PFSK-1 (cell line): Measurements from ENCODE around the gene TNC.

Source experiments
- FOXP2 ChIP-seq: optimal IDR thresholded peaks from 2 replicates; pipeline ENCODE3; 2011; ENCODE audit warnings: borderline replicate concordance, control low read depth, inconsistent platforms; ENCODE audit not compliant: insufficient read depth; ENCODE audit errors: extremely low read length, extremely low read depth
- POLR2AphosphoS5 ChIP-seq: IDR thresholded peaks from 2 replicates; pipeline ENCODE4 v1.6.1; 2012; ENCODE audit warnings: low read depth, mild to moderate bottlenecking, control low read depth, low read length, moderate library complexity
- SIN3A ChIP-seq: IDR thresholded peaks from 2 replicates; pipeline ENCODE4 v1.6.1; 2012; ENCODE audit warnings: mild to moderate bottlenecking, low read length, moderate library complexity, borderline replicate concordance; ENCODE audit not compliant: insufficient read depth
- TAF1 ChIP-seq: IDR thresholded peaks from 2 replicates; pipeline ENCODE4 v1.6.1; 2012; ENCODE audit warnings: low read length, control low read depth, borderline replicate concordance; ENCODE audit not compliant: insufficient read depth
- TF ChIP-seq, protein P1 (sequence below), 2 experiments: IDR thresholded peaks; 2 replicates each; pipeline versions ENCODE4 v1.6.1 to v1.8.0; 2011 to 2012; ENCODE audit warnings: low read depth in 2 of 2, low read length in 2 of 2, control low read depth in 1 of 2, inconsistent platforms in 1 of 2, mild to moderate bottlenecking in 1 of 2, moderate library complexity in 1 of 2; ENCODE audit not compliant: insufficient read depth in 1 of 2

The TNC gene

DNA sequence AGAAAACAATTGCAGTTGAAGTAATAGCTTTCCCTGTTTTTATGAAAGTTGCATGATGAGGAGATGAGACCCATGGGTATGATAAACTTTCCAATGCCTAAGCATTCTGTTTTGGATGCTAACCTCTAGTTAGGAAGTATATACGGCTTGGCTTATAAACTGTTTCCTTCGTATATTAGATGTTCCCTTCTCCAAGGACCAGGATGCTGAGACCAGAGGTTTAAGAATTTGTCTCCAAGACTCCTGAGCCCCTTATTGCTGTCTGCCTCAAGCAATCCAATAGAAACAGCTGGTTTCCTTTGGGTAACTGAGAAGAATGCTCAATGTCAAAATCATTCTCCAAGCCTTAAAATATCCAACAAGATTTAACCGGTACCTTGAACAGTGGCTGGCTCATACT is 12.2 kb upstream of the TNC start:
- TF ChIP-seq FOXP2: no peak
- TF ChIP-seq POLR2AphosphoS5: no peak
- no peak for TF ChIP-seq SIN3A
- TF ChIP-seq, protein P1, sequence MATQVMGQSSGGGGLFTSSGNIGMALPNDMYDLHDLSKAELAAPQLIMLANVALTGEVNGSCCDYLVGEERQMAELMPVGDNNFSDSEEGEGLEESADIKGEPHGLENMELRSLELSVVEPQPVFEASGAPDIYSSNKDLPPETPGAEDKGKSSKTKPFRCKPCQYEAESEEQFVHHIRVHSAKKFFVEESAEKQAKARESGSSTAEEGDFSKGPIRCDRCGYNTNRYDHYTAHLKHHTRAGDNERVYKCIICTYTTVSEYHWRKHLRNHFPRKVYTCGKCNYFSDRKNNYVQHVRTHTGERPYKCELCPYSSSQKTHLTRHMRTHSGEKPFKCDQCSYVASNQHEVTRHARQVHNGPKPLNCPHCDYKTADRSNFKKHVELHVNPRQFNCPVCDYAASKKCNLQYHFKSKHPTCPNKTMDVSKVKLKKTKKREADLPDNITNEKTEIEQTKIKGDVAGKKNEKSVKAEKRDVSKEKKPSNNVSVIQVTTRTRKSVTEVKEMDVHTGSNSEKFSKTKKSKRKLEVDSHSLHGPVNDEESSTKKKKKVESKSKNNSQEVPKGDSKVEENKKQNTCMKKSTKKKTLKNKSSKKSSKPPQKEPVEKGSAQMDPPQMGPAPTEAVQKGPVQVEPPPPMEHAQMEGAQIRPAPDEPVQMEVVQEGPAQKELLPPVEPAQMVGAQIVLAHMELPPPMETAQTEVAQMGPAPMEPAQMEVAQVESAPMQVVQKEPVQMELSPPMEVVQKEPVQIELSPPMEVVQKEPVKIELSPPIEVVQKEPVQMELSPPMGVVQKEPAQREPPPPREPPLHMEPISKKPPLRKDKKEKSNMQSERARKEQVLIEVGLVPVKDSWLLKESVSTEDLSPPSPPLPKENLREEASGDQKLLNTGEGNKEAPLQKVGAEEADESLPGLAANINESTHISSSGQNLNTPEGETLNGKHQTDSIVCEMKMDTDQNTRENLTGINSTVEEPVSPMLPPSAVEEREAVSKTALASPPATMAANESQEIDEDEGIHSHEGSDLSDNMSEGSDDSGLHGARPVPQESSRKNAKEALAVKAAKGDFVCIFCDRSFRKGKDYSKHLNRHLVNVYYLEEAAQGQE (IDR thresholded peaks at IDR 0.05; ENCODE audit: insufficient read depth in 1 of 2, low read depth in 2 of 2, low read length in 2 of 2): no peak
- TF ChIP-seq TAF1: no peak

DNA sequence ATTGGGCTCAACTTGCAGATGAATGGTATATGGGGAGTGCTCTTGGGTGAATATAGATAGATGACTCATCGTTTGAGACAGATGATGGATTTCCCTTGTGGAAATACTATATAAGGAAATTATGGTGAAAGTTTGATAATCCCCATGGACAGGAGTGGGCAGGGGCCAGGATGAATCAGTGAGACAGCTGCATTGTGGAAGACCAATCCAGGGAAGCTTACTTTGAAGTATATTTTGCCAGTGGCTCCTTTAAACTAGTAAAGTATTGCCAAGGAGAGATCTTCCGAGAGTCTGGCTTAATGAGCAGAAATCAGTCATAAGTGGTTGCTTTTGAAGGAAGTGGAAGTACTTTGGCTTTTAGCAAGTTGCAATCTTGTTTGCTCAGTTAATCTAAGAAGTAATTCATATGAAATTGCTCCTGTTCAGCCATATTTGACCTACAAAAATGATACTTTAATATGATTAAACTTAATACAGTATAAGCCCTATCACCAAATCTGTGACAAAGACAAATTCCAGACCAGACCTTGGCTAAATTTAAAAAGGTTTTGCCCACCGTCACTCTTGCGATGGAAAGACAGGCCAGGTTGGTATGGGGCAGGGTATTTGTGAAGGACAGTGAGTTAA is 9.3 kb upstream of the TNC start:
- TF ChIP-seq, protein P1 (IDR thresholded peaks at IDR 0.05; ENCODE audit: insufficient read depth in 1 of 2, low read depth in 2 of 2, low read length in 2 of 2): no peak
- no peak for TF ChIP-seq FOXP2
- TF ChIP-seq POLR2AphosphoS5: no peak
- TF ChIP-seq SIN3A: no peak
- TF ChIP-seq TAF1: no peak

DNA sequence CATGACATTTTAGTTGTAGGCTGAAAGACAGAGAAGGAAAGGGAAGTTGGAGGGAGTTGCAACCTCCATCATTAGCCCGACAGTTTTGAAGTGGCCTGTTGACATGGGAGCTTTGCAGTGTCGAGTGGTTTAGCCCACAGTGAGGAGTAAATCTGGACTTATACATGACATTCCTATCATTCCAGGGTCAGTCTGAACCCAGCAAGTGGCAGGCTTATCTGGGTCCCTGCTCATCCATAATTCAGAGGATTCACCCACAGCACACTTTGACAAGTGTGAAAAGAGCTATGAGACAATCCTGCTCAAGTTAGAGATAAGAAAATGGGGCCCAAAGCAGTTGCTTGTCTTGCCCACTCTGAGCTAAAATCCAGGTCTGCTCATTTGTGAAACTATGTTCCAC is 8.4 kb upstream of the TNC start:
- no peak for TF ChIP-seq FOXP2
- TF ChIP-seq SIN3A: no peak
- no peak for TF ChIP-seq POLR2AphosphoS5
- no peak for TF ChIP-seq TAF1
- TF ChIP-seq, protein P1 (IDR thresholded peaks at IDR 0.05; ENCODE audit: insufficient read depth in 1 of 2, low read depth in 2 of 2, low read length in 2 of 2): no peak

DNA sequence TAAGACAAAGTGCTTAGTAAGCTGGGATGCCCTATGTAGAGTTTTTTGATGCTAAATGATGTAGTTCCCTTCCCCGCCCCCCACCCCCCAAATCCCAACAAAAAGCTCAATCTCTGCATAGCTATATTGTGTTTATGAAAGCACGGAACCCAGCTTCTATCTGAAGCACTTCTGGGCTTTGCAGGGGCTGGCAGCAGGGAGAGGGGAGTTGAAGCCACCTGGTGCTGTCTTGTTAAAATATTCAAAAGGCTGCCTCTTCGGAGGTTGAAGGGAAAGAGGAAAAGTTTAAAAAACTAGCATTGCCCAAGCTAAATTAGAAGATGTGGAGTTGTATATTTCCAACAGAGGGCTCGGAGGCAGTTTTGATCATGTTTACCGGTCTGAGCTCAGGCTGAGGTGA is 5.0 kb upstream of the TNC start:
- TF ChIP-seq, protein P1 (IDR thresholded peaks at IDR 0.05; ENCODE audit: insufficient read depth in 1 of 2, low read depth in 2 of 2, low read length in 2 of 2): no peak
- TF ChIP-seq SIN3A (no peak), TAF1 (no peak), FOXP2 (no peak), POLR2AphosphoS5 (no peak)

DNA sequence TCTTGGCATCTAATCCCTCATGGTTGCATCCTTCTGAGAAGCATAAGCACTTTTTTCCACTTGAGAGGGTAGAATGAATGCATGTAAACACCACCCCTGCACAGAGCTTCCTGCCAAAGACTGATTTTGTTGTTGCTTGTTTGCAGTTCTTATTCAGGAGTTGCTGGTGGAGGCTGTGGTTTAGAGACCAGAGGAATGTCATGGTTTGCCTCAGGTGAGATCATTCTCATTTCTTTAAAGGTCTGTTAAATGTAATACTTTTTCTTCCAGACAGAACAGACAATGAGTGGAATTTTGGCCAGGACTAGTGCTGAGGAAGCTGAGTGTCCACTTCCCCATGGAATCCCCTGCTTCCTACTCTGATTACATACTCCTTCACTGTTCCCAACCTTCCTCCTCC is 3.2 kb upstream of the TNC start:
- TF ChIP-seq POLR2AphosphoS5 (no peak), SIN3A (no peak), FOXP2 (no peak), TAF1 (no peak)
- TF ChIP-seq, protein P1 (IDR thresholded peaks at IDR 0.05; ENCODE audit: insufficient read depth in 1 of 2, low read depth in 2 of 2, low read length in 2 of 2): no peak
